PC-3 (cell line): ENCODE results near the gene DEFB108B.
"Not testable (repeated sequence)": the region's sequence is repeated elsewhere in the genome, so short reads cannot be mapped to it uniquely, and the experiment has no call there.

ENCODE experiments used
- CTCF ChIP-seq: fragments of 300-600 bp; sonication (generic); conservative IDR thresholded peaks from 2 replicates; pipeline ENCODE4 v1.5.1; 2017; ENCODE audit warnings: antibody characterized with exemption, low read depth, mild to moderate bottlenecking, low read length
- EZH2 ChIP-seq: fragments of 300-600 bp; sonication (generic); IDR thresholded peaks from one replicate; pipeline ENCODE4 v1.6.1; 2017; ENCODE audit warnings: antibody characterized with exemption, mild to moderate bottlenecking, low read length; ENCODE audit not compliant: unreplicated experiment

- not testable (repeated sequence) for TF ChIP-seq CTCF, EZH2
Measured at GRCh38 chr11:71885806-71886205, 52.8 kb downstream of the DEFB108B start.
